ENCODE results near the gene TUBB2A.
"Not testable (repeated sequence)": the region's sequence is repeated elsewhere in the genome, so short reads cannot be mapped to it uniquely, and the experiment has no call there.

The TUBB2A gene

GRCh38 chr6:3157131-3157933 is at the start of gene TUBB2A:
TSS of gene TUBB2A (minus strand) at chr6:3157544. CDS start at chr6:3157463, 81 bp downstream.
- FAIRE-seq (no peak), DNase-seq (ENCODE audit: low spot score) (peak; percentile 60)

- FAIRE-seq (no peak), DNase-seq (ENCODE audit: low spot score) (no peak)
These were observed 49.1 kb upstream of the TUBB2A start for GRCh38 chr6:3206339-3207015.

- FAIRE-seq: no peak
- peak; percentile 61 for DNase-seq (ENCODE audit: low spot score)
These were observed 48.6 kb upstream of the TUBB2A start for GRCh38 chr6:3205913-3206312.

- no peak for FAIRE-seq
- DNase-seq (ENCODE audit: low spot score): no peak
These were observed 47.6 kb upstream of the TUBB2A start for GRCh38 chr6:3204921-3205320.

GRCh38 chr6:3202999-3203696 is 45.8 kb upstream of the TUBB2A start:
- DNase-seq (ENCODE audit: low spot score) (no peak), FAIRE-seq (no peak)

- no peak for DNase-seq (ENCODE audit: low spot score)
These were observed 44.0 kb upstream of the TUBB2A start for GRCh38 chr6:3201388-3201787.

GRCh38 chr6:3200682-3201081 is 43.3 kb upstream of the TUBB2A start:
- DNase-seq (ENCODE audit: low spot score) (no peak), FAIRE-seq (no peak)

More at GRCh38 chr6:3201388-3201787, 44.0 kb upstream of the TUBB2A start:
- no peak for FAIRE-seq

GRCh38 chr6:3199382-3199781 is 42.0 kb upstream of the TUBB2A start:
- no peak for FAIRE-seq
- no peak for DNase-seq (ENCODE audit: low spot score)

- DNase-seq (ENCODE audit: low spot score); FAIRE-seq: not testable (repeated sequence)
These were observed 40.4 kb upstream of the TUBB2A start for GRCh38 chr6:3197734-3198133.

- no peak for DNase-seq (ENCODE audit: low spot score)
- no peak for FAIRE-seq
These were observed 39.4 kb upstream of the TUBB2A start for GRCh38 chr6:3196770-3197169.

GRCh38 chr6:3195695-3196497 is 38.6 kb upstream of the TUBB2A start:
- FAIRE-seq: no peak
- no peak for DNase-seq (ENCODE audit: low spot score)

- DNase-seq (ENCODE audit: low spot score) (no peak), FAIRE-seq (no peak)
These were observed 38.0 kb upstream of the TUBB2A start for GRCh38 chr6:3195420-3195694.

- FAIRE-seq (no peak), DNase-seq (ENCODE audit: low spot score) (no peak)
These were observed 37.4 kb upstream of the TUBB2A start for GRCh38 chr6:3194535-3195419.

- FAIRE-seq: no peak
- no peak for DNase-seq (ENCODE audit: low spot score)
These were observed 35.9 kb upstream of the TUBB2A start for GRCh38 chr6:3193102-3193849.

- FAIRE-seq (no peak), DNase-seq (ENCODE audit: low spot score) (no peak)
These were observed 33.4 kb upstream of the TUBB2A start for GRCh38 chr6:3190779-3191178.

GRCh38 chr6:3190056-3190455 is 32.7 kb upstream of the TUBB2A start:
- FAIRE-seq: no peak
- no peak for DNase-seq (ENCODE audit: low spot score)

GRCh38 chr6:3189192-3189591 is 31.8 kb upstream of the TUBB2A start:
- DNase-seq (ENCODE audit: low spot score); FAIRE-seq: not testable (repeated sequence)

GRCh38 chr6:3188262-3188661 is 30.9 kb upstream of the TUBB2A start:
- no peak for FAIRE-seq
- no peak for DNase-seq (ENCODE audit: low spot score)

GRCh38 chr6:3186974-3187382 is 29.6 kb upstream of the TUBB2A start:
- DNase-seq (ENCODE audit: low spot score): no peak
- no peak for FAIRE-seq

GRCh38 chr6:3183066-3183465 is 25.7 kb upstream of the TUBB2A start:
- DNase-seq (ENCODE audit: low spot score) (no peak), FAIRE-seq (no peak)

All from RCC 7860 (cell line).